Osteoblast (primary cell): ENCODE results near the gene DNAJC6. TPM values are rescaled to one million over a fixed set of nuclear protein-coding genes. Genes with fewer than 3 reads are reported as not detected.

Experiments used
- DNase-seq: peaks from one replicate; pipeline ENCODE4 v3.0.0; 2011; ENCODE audit warnings: low spot score, mixed read lengths; ENCODE audit not compliant: insufficient read length; ENCODE audit errors: missing footprints
- H2AFZ ChIP-seq: 2 replicates; pipeline ENCODE4 v1.6.0; 2011; ENCODE audit warnings: mild to moderate bottlenecking, low read length
- H3K27ac ChIP-seq: 2 replicates; pipeline ENCODE4 v1.5.1; 2011; ENCODE audit warnings: mild to moderate bottlenecking, low read depth, low read length, moderate library complexity
- H3K27me3 ChIP-seq: 2 replicates; pipeline ENCODE4 v1.6.0; 2012; ENCODE audit warnings: mild to moderate bottlenecking, control low read depth, inconsistent platforms, low read length, moderate library complexity; ENCODE audit not compliant: insufficient read depth
- H3K36me3 ChIP-seq: 2 replicates; pipeline ENCODE4 v1.5.1; 2011; ENCODE audit warnings: mild to moderate bottlenecking, low read length, control low read depth, moderate library complexity; ENCODE audit not compliant: insufficient read depth
- H3K4me1 ChIP-seq: 2 replicates; pipeline ENCODE4 v1.5.1; 2011; ENCODE audit warnings: mild to moderate bottlenecking, low read length, control low read depth, moderate library complexity; ENCODE audit not compliant: insufficient read depth
- H3K4me2 ChIP-seq: 2 replicates; pipeline ENCODE4 v1.6.0; 2011; ENCODE audit warnings: mild to moderate bottlenecking, low read length; ENCODE audit not compliant: insufficient read depth
- H3K4me3 ChIP-seq: fragments of 200-600 bp; sonication (generic); 3 replicates; pipeline ENCODE4 v1.5.1; 2012; ENCODE audit warnings: mild to moderate bottlenecking, low read length, inconsistent platforms; ENCODE audit not compliant: insufficient read depth
- H3K79me2 ChIP-seq: 2 replicates; pipeline ENCODE4 v1.6.0; 2012; ENCODE audit warnings: mild to moderate bottlenecking, low read length, control low read depth, inconsistent platforms; ENCODE audit not compliant: insufficient read depth
- H3K9me3 ChIP-seq: 2 replicates; pipeline ENCODE4 v1.5.1; 2011; ENCODE audit warnings: low read depth, low read length, control low read depth
- H4K20me1 ChIP-seq: 2 replicates; pipeline ENCODE4 v1.6.0; 2012; ENCODE audit warnings: mild to moderate bottlenecking, low read length, control low read depth; ENCODE audit not compliant: insufficient read depth
- total RNA-seq: library from RNA; depleted of rRNA; stranded (reverse); fragments of >200 nt; gene quantifications from 2 replicates; pipeline ENCODE4 v1.2.3, GENCODE V29; 2012
- TF ChIP-seq, protein P1 (sequence below): IDR thresholded peaks from 2 replicates; pipeline ENCODE4 v1.5.1; 2011; ENCODE audit warnings: mild to moderate bottlenecking, low read depth, low read length, moderate library complexity; ENCODE audit errors: extremely low read depth

The DNAJC6 gene
- total RNA-seq, 1 donor: 10.5 TPM

DNA sequence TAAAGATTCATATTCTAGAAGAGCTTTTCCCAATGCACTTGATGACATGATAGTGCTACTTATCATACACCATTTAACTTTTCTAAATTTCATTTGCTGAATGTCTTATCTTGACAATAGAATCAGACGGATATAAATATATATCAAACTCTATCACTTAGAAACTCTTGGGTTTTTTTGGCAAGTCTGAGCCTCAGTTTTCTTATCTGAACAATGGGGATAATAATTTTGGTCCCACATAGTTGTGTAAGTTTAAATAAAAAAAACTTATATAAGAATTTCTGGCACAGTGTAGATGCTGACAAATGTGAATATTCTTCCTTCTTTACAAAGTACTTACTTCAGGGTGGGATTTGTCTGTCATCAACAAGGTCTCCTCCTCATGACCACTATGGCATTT lies 89.7 kb downstream of the DNAJC6 start:
- Histone ChIP-seq H3K4me2 (no peak overlapping the region), H3K27me3 (no peaks in the 10 kb centered on the region), H2AFZ (no peak overlapping the region), H3K27ac (no peak overlapping the region), H4K20me1 (no peaks in the 10 kb centered on the region), H3K4me1 (peaks cover 5% of the 10 kb centered on the region), H3K4me3 (no peak overlapping the region), H3K79me2 (no peaks in the 10 kb centered on the region), H3K36me3 (no peaks in the 10 kb centered on the region), H3K9me3 (no peaks in the 10 kb centered on the region)
- TF ChIP-seq, protein P1, sequence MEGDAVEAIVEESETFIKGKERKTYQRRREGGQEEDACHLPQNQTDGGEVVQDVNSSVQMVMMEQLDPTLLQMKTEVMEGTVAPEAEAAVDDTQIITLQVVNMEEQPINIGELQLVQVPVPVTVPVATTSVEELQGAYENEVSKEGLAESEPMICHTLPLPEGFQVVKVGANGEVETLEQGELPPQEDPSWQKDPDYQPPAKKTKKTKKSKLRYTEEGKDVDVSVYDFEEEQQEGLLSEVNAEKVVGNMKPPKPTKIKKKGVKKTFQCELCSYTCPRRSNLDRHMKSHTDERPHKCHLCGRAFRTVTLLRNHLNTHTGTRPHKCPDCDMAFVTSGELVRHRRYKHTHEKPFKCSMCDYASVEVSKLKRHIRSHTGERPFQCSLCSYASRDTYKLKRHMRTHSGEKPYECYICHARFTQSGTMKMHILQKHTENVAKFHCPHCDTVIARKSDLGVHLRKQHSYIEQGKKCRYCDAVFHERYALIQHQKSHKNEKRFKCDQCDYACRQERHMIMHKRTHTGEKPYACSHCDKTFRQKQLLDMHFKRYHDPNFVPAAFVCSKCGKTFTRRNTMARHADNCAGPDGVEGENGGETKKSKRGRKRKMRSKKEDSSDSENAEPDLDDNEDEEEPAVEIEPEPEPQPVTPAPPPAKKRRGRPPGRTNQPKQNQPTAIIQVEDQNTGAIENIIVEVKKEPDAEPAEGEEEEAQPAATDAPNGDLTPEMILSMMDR: no peak
- no peak for DNase-seq

DNA sequence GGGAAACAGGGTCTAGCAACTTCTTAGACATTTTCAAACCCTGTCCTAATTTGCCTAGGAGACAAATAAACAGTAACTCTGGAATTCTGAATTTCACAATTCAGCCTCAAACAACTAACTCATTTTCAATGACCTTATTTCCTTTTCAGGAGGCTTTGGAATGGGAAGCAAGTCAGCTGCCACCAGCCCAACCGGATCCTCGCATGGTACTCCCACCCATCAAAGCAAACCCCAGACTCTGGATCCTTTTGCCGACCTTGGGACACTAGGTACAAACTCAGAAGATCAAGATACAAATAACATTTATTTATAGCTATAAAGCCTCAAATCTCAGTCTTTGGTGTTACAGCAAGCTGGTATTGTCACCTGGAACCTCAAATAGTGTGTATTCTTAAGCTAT lies 92.3 kb downstream of the DNAJC6 start:
- no peak overlapping the region for H2AFZ ChIP-seq
- no peak overlapping the region for H3K4me3 ChIP-seq
- TF ChIP-seq, protein P1: no peak
- no peaks in the 10 kb centered on the region for H3K79me2 ChIP-seq
- no peaks in the 10 kb centered on the region for H3K36me3 ChIP-seq
- no peak overlapping the region for H3K4me2 ChIP-seq
- H4K20me1 ChIP-seq: no peaks in the 10 kb centered on the region
- H3K27me3 ChIP-seq: no peaks in the 10 kb centered on the region
- no peak overlapping the region for H3K27ac ChIP-seq
- H3K4me1 ChIP-seq: peaks cover 2% of the 10 kb centered on the region
- no peak for DNase-seq
- H3K9me3 ChIP-seq: no peaks in the 10 kb centered on the region

DNA sequence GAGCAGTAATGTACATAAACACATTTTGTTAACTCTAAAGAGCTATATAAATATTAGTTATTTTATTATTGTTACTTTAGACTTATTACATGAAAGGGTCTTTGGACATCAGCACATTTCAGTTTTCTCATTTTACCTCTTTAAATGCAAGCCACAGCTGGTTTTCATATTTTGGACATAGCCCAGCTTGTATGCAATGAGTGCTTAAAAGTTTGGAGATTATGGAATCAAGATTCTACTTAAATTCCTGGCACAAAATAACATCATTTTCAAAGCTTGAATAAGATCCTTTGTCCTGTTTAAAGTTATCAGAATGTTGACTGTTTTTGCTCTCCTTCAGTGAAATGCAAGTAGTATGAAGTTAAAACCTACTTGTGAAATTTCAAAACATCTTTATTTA lies 95.6 kb downstream of the DNAJC6 start:
- no peaks in the 10 kb centered on the region for H3K79me2 ChIP-seq
- TF ChIP-seq, protein P1: no peak
- no peak overlapping the region for H3K4me3 ChIP-seq
- no peaks in the 10 kb centered on the region for H4K20me1 ChIP-seq
- DNase-seq: no peak
- H3K4me1 ChIP-seq: no peaks in the 10 kb centered on the region
- no peaks in the 10 kb centered on the region for H3K36me3 ChIP-seq
- no peaks in the 10 kb centered on the region for H3K27me3 ChIP-seq
- no peak overlapping the region for H3K4me2 ChIP-seq
- H3K9me3 ChIP-seq: no peaks in the 10 kb centered on the region
- H3K27ac ChIP-seq: no peak overlapping the region
- H2AFZ ChIP-seq: no peak overlapping the region

DNA sequence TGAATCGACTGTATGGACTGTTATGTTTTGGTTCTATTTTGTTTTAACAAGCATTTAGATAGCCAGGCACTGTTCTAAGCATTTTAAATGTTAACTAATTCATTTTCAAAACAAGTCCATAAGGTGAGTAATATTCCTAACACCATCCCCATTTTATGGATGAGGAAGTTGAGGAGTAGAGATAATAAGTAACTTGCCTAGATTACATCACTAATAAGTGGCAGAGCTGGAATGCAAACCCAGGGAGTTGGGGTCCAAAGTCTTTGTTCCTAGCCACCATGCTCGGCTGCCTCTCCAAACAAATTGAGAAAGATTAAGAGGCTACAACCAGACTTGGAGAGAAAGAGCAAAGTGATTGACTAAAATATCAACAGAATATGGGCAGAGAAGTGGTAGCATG lies 98.5 kb downstream of the DNAJC6 start:
- Histone ChIP-seq H3K27me3 (no peaks in the 10 kb centered on the region), H4K20me1 (no peaks in the 10 kb centered on the region), H3K4me1 (peaks cover 9% of the 10 kb centered on the region), H3K27ac (no peak overlapping the region), H3K79me2 (no peaks in the 10 kb centered on the region), H3K36me3 (no peaks in the 10 kb centered on the region), H3K9me3 (no peaks in the 10 kb centered on the region), H2AFZ (no peak overlapping the region), H3K4me3 (no peak overlapping the region), H3K4me2 (no peak overlapping the region)
- TF ChIP-seq, protein P1: no peak
- no peak for DNase-seq
